Breast epithelium (tissue), 4 donors: ENCODE results near the gene PTPRK. TPM values are rescaled to one million over a fixed set of nuclear protein-coding genes. Genes with fewer than 3 reads are reported as not detected.
A peak's percentile ranks its signal among the peaks of the same experiment; 100 is the strongest.

Source experiments
- DNase-seq, 2 donors: peaks; one replicate each; pipeline ENCODE4 v3.0.0-alpha.2; 2019; ENCODE audit warnings: low spot score in 2 of 2
- H3K27ac ChIP-seq, 2 donors: fragments of 200-600 bp; sonication (generic) in 1 of 2; one replicate each; pipeline ENCODE4 v1.5.1; 2016 to 2019; ENCODE audit warnings: mild to moderate bottlenecking in 1 of 2
- H3K27me3 ChIP-seq, 2 donors: fragments of 200-600 bp; sonication (generic) in 1 of 2; one replicate each; pipeline versions ENCODE4 v1.5.1 to v1.6.0; 2017 to 2019; ENCODE audit warnings: control low read depth in 1 of 2, mild to moderate bottlenecking in 1 of 2
- H3K36me3 ChIP-seq: fragments of 200-600 bp; one replicate; pipeline ENCODE4 v1.5.1; 2019
- H3K4me1 ChIP-seq, 2 donors: fragments of 200-600 bp; sonication (generic); one replicate each; pipeline ENCODE4 v1.5.1; 2016 to 2019; ENCODE audit warnings: control low read depth in 1 of 2
- H3K4me3 ChIP-seq, 3 donors: fragments of 200-600 bp; sonication (generic); 1 replicate in 2 of 3; 2 replicates in 1 of 3; pipeline ENCODE4 v1.5.1; 2016 to 2019; ENCODE audit warnings: mild to moderate bottlenecking in 3 of 3, moderate library complexity in 2 of 3
- H3K9me3 ChIP-seq, 2 donors: fragments of 200-600 bp; sonication (generic) in 1 of 2; one replicate each; pipeline ENCODE4 v1.5.1; 2016 to 2019; ENCODE audit warnings: control low read depth in 1 of 2
- POLR2A ChIP-seq: fragments of 450-650 bp; IDR thresholded peaks from one replicate; pipeline ENCODE4 v1.6.1; 2016; ENCODE audit warnings: antibody characterized with exemption, mild to moderate bottlenecking, moderate library complexity
- POLR2AphosphoS5 ChIP-seq, 3 donors: sonication (generic); formaldehyde crosslinking; IDR thresholded peaks; one replicate each; pipeline ENCODE4 v1.6.1; 2017; ENCODE audit warnings: antibody characterized with exemption in 3 of 3
- intact Hi-C: fragments of 100-400 bp; cut with DNase I; formaldehyde crosslinking; loops from one replicate; pipeline ENCODE4 v1.15.1; 2023; ENCODE audit warnings: low total_unique reads
- total RNA-seq, 3 donors: library from RNA; depleted of rRNA; stranded (reverse); fragments of >200 nt; gene quantifications; one replicate each; pipeline ENCODE4 v1.1.0, GENCODE V29; 2016
- TF ChIP-seq, protein P1 (sequence below), 3 donors: fragments of 450-650 bp; IDR thresholded peaks; one replicate each; pipeline ENCODE4 v1.5.1; 2016 to 2017; ENCODE audit warnings: antibody characterized with exemption in 3 of 3, mild to moderate bottlenecking in 3 of 3, moderate library complexity in 3 of 3

Gene PTPRK
- total RNA-seq = 100 to 1,000 TPM in 1 of 3 donors, 10 to 100 TPM in 2; 29.1 to 134 (median 77.0) TPM

DNA sequence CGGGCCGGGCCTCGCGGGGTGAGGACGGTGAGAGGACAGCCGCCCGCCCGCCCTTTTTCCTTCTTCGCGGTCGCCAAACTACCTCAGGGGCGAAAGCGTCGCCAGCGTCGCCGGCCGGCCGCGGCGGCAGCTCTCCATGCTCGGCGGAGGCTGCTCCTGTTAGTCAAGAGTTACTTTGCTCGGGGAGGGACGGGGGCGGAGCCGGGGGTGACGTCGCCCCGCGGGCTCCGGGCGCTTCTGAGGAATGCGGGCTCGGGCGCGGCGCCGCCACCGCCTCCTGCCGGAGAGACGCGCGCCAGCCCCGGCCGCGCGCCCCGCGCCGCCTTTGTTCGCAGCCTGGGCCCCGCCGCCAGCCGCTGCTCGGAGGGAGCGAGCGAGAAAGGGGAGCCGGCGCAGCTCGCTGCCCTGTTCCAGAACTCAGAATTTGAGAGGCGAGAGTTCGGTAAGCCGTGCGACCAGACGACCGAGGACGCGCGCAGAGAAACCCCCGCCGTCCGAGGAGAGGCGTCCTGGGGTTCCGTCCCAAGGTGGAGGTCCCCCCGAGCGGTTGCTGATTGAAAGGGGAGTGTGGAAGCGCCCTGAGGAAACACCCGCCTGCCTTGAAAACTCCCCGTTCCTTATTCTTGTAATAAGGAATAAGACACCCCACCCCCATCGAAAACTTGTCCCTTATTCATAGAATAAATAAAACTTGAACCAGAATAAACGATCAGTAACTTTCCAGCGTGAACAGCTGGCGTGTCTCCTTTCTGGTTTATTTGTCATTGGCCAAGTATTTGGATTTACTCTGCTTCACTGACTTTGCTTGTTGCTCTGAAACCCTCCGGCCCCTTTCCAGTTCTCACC lies at the start of gene PTPRK:
TSS of gene PTPRK (minus strand) at position 164 of the 846 bp plus-strand sequence. CDS start 241 bp downstream, outside the sequence.
- Histone ChIP-seq H3K9me3 (no peaks in the 10 kb centered on the region), H3K36me3 (no peaks in the 10 kb centered on the region), H3K27me3 (no peaks in the 10 kb centered on the region), H3K27ac (peak within 1 kb of the TSS; percentile 97 to 98), H3K4me3 (peak within 1 kb of the TSS; percentile 68 to 88 (median 85)), H3K4me1 (peaks cover 0 to 4% of the 10 kb centered on the region in 2 donors)
- intact Hi-C loops = no loop called here
- TF ChIP-seq POLR2A = peak; percentile 80
- peak in 2 of 3 donors; percentile 59 to 94 for TF ChIP-seq POLR2AphosphoS5 (IDR thresholded peaks at IDR 0.05)
- TF ChIP-seq, protein P1, sequence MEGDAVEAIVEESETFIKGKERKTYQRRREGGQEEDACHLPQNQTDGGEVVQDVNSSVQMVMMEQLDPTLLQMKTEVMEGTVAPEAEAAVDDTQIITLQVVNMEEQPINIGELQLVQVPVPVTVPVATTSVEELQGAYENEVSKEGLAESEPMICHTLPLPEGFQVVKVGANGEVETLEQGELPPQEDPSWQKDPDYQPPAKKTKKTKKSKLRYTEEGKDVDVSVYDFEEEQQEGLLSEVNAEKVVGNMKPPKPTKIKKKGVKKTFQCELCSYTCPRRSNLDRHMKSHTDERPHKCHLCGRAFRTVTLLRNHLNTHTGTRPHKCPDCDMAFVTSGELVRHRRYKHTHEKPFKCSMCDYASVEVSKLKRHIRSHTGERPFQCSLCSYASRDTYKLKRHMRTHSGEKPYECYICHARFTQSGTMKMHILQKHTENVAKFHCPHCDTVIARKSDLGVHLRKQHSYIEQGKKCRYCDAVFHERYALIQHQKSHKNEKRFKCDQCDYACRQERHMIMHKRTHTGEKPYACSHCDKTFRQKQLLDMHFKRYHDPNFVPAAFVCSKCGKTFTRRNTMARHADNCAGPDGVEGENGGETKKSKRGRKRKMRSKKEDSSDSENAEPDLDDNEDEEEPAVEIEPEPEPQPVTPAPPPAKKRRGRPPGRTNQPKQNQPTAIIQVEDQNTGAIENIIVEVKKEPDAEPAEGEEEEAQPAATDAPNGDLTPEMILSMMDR (IDR thresholded peaks at IDR 0.05) = peak in 1 of 3 donors; percentile 72
- DNase-seq = peak; percentile 94 to 95

- H3K27me3 ChIP-seq = no peaks in the 10 kb centered on the region
- DNase-seq = no peak
- intact Hi-C loops = no loop called here
- no peaks in the 10 kb centered on the region for H3K36me3 ChIP-seq
- H3K4me3 ChIP-seq = no peak overlapping the region
- no peaks in the 10 kb centered on the region for H3K9me3 ChIP-seq
- TF ChIP-seq POLR2AphosphoS5 (IDR thresholded peaks at IDR 0.05) = no peak
- TF ChIP-seq, protein P1 (IDR thresholded peaks at IDR 0.05) = no peak
- no peak for TF ChIP-seq POLR2A
- H3K27ac ChIP-seq = no peak overlapping the region
- no peaks in the 10 kb centered on the region for H3K4me1 ChIP-seq
Observed at GRCh38 chr6:128567029-128567428, 46.6 kb upstream of the PTPRK start.

GRCh38 chr6:128560966-128561365 lies 40.6 kb upstream of the PTPRK start:
- DNase-seq = no peak
- Histone ChIP-seq H3K27ac (no peak overlapping the region), H3K27me3 (no peaks in the 10 kb centered on the region), H3K4me1 (no peaks in the 10 kb centered on the region), H3K9me3 (no peaks in the 10 kb centered on the region), H3K4me3 (no peak overlapping the region), H3K36me3 (no peaks in the 10 kb centered on the region)
- intact Hi-C loops = no loop called here
- TF ChIP-seq, protein P1 (IDR thresholded peaks at IDR 0.05) = no peak
- TF ChIP-seq POLR2A = no peak
- TF ChIP-seq POLR2AphosphoS5 (IDR thresholded peaks at IDR 0.05) = no peak

DNA sequence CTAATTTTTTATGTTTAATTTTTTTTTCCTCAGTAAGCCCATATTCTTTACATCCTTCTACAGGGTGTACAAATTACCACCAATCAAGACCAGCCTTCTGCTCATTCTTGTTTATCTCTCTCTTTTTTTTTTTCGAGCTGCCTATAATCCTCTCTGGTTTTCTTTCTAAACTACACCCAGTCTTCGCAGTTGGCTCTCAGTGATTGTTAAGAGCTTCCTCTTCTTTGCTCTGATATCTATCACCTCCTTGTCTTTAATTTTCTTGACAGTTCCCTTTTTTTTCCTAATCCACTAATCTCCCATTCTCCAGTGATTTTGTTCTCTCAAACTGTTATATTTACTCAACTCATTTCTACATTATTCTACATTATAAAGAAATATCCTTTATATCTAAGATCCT lies 38.5 kb upstream of the PTPRK start:
- Histone ChIP-seq H3K27ac (no peak overlapping the region), H3K27me3 (no peaks in the 10 kb centered on the region), H3K9me3 (no peaks in the 10 kb centered on the region), H3K36me3 (no peaks in the 10 kb centered on the region), H3K4me1 (no peaks in the 10 kb centered on the region), H3K4me3 (no peak overlapping the region)
- no peak for DNase-seq
- TF ChIP-seq POLR2A (no peak), POLR2AphosphoS5 (IDR thresholded peaks at IDR 0.05) (no peak)
- TF ChIP-seq, protein P1 (IDR thresholded peaks at IDR 0.05) = no peak
- intact Hi-C loops = no loop called here

DNA sequence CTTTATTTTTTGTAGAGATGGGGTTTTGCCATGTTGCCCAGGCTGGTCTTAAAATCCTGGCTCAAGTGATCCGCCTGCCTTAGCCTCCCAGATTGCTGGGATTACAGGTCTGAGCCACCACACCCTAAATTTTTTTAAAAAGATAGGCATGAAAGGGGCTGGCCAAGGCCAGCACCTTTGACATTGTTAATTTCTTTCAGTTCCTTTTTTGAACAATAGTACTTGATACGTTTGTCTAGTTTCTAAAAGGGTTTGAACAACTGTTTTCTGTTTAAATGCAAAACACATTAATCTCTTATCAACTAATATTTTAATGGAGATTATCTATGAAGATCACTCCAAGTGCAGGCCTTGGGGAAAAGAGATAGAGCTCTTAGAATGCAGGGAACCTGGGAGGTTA lies 37.6 kb upstream of the PTPRK start:
- Histone ChIP-seq H3K36me3 (no peaks in the 10 kb centered on the region), H3K9me3 (no peaks in the 10 kb centered on the region), H3K27me3 (no peaks in the 10 kb centered on the region), H3K27ac (no peak overlapping the region), H3K4me1 (no peaks in the 10 kb centered on the region), H3K4me3 (no peak overlapping the region)
- no peak for DNase-seq
- intact Hi-C loops = no loop called here
- TF ChIP-seq POLR2AphosphoS5 (IDR thresholded peaks at IDR 0.05) = no peak
- TF ChIP-seq, protein P1 (IDR thresholded peaks at IDR 0.05) = no peak
- TF ChIP-seq POLR2A = no peak
